A549 (cell line): ENCODE results near the gene HECTD2.
"Not testable (repeated sequence)": the region's sequence is repeated elsewhere in the genome, so short reads cannot be mapped to it uniquely, and the experiment has no call there.

Source experiments
- CTCF ChIP-seq: fragments of >200 bp; sonication (Bioruptor Twin); formaldehyde crosslinking; IDR thresholded peaks from 3 replicates; pipeline ENCODE4 v1.5.1; 2016
- NR3C1 ChIP-seq: fragments of >200 bp; sonication (Bioruptor Twin); formaldehyde crosslinking; IDR thresholded peaks from 3 replicates; pipeline ENCODE4 v1.6.1; 2017
- POLR2A ChIP-seq: IDR thresholded peaks from 2 replicates; pipeline ENCODE4 v1.6.1; 2012; ENCODE audit warnings: mild to moderate bottlenecking, low read length
- TF ChIP-seq, protein P1 (sequence below): fragments of 450-650 bp; IDR thresholded peaks from 2 replicates; pipeline ENCODE4 v1.6.1; 2014; ENCODE audit warnings: antibody characterized with exemption

DNA sequence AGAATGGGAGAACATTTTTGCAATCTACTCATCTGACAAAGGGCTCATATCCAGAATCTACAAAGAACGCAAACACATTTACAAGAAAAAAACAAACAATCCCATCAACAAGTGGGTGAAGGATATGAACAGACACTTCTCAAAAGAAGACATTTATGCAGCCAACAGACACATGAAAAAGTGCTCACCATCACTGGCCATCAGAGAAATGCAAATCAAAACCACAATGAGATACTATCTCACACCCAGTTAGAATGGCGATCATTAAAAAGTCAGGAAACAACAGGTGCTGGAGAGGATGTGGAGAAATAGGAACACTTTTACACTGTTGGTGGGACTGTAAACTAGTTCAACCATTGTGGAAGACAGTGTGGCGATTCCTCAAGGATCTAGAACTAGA, 44.6 kb upstream of the HECTD2 start:
- not testable (repeated sequence) for TF ChIP-seq CTCF, NR3C1, POLR2A
- TF ChIP-seq, protein P1, sequence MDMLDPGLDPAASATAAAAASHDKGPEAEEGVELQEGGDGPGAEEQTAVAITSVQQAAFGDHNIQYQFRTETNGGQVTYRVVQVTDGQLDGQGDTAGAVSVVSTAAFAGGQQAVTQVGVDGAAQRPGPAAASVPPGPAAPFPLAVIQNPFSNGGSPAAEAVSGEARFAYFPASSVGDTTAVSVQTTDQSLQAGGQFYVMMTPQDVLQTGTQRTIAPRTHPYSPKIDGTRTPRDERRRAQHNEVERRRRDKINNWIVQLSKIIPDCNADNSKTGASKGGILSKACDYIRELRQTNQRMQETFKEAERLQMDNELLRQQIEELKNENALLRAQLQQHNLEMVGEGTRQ: not testable (repeated sequence)
